Cortex of kidney (tissue), 1 donor: ENCODE data around the gene EXOC6B.
"Not testable (repeated sequence)": the region's sequence is repeated elsewhere in the genome, so short reads cannot be mapped to it uniquely, and the experiment has no call there.

Experiments used
- DNase-seq: peaks from one replicate; lab custom pipeline; 2025; lab: John Stamatoyannopoulos, UW

EXOC6B gene

DNA sequence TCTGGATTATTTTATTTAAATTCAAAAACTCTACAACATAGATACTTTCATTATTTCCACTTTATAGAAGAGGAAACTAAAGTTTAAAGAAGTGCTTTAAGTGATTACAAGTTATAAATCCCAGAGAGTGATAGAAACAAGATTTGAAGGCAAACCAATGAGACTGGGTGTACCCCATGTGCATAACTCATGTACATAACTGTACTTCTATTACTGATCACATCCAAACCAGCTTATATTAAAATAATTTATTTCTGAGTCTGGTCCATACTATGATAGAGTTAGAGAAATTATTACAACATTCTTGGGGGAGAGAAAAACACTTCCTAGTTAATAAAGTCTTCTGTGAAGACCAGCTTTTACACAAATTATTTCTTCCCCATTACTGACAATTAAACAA, 221.4 kb downstream of the EXOC6B start:
- no peak for DNase-seq

DNA sequence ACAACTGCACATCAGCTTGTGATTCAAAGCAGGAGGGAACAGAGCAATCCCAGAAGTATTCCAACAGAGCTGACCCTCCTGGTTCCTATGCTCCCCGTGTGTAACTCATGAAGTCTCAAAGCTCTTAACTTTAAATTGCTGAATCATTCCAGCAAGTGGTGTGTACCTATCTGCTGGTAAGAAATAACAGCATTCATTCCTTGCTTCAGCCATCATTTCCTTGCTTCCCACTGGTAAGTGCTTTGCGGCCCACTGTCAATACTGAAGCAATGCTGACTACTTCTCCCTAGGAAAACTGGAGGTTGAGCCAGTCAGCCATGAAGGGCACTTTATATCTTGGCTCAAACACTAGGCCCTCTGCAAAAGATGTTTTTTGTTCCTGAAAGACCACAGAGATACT, 222.4 kb downstream of the EXOC6B start:
- no peak for DNase-seq

DNA sequence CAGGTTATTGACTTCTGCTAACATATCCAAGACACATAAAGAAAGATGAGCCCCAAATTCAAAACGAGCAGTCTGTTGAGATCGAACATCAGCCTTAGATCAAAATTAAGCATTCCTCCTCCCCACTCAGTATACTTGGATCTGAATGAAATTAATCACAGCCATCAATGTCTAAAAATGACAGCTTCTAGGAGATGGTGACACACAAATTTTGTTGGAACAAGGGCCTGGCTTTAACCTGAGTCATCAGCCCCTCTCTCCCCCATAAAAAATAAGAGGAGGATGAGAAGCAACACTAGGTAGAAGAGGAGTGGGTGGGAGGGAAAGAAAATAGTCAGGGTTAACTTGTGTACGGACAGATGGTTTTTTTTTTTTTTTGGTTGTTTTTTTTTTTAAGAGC, 223.1 kb downstream of the EXOC6B start:
- DNase-seq: no peak

DNA sequence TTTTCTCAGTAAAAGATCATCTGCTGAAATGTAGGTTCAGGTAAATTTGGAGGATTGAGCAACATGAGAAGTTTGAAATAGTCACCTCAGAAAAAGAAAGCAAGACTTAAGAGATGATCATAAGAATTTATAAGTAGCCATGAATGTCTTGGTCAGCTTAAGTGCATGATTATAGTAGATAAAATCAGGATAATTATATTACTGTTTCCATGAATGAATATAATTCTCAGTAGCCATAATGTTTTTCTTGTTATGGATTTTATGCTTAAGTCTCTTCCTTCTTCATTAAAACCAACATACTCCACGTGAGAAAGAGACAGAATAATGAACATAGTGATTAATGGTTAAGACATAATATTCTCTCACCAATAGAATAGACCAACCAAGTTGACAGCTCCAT, 223.7 kb downstream of the EXOC6B start:
- no peak for DNase-seq

DNA sequence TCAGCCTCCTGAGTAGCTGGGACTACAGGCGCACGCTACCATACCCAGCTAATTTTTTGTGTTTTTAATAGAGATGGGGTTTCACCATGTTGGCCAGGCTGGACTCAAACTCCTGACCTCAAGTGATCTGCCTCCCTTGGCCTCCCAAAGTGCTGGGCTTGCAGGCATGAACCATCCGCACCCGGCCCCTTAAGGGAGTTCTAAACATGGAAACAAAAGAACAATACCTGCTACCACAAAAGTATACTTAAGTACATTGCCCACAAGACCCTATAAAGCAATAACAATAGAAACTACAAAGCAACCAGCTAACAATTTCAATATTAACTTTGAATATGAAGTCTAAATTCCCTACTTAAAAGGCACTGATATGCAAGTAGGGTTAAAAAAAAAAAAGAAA, 242.0 kb downstream of the EXOC6B start:
- not testable (repeated sequence) for DNase-seq

DNA sequence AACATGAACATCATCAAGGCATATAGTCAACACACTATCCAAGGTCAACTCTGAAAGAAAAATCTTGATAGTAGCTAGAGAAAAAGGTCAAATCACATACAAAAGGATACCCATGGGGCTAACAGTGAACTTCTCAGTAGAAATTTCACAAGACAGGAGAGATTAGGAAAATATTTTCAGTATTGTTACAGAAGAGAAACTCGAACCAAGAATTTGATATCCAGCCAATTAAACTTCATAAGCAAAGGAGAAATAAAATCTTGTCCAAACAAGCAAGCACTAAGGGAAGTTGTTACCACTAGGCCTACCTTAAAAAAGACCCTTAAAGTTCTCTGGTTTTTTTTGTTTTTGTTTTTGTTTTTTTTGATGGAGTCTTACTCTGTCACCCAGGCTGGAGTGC, 242.5 kb downstream of the EXOC6B start:
- no peak for DNase-seq

DNA sequence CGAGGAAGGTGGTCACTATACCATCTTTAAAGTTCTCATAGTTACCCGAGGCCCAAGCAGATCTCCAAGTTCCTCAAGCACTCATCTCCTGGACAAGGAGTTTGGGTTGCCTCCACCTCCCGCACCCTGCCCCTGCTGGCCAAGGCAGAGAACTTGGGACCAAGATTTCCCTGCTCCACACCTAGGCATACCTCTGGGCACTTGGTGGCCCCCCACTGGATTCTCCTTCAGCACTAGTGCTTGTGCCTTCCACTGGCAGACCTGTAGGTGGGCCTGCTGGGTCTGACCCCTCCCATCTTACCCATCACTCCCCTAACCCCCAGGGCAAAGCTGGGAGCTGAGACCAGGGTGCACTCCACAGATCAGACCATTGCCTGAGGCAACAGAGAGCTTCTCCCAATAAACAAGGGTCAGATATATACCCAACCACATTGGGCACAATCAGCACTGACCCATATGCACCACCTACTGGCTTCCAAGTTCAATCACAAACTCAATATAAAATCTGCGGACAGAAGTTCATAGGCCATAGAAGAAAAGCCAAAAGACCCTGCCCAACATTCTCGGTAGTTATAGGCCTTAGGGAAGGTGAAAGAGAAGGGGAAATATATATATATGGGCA, 244.2 kb downstream of the EXOC6B start:
- no peak for DNase-seq

DNA sequence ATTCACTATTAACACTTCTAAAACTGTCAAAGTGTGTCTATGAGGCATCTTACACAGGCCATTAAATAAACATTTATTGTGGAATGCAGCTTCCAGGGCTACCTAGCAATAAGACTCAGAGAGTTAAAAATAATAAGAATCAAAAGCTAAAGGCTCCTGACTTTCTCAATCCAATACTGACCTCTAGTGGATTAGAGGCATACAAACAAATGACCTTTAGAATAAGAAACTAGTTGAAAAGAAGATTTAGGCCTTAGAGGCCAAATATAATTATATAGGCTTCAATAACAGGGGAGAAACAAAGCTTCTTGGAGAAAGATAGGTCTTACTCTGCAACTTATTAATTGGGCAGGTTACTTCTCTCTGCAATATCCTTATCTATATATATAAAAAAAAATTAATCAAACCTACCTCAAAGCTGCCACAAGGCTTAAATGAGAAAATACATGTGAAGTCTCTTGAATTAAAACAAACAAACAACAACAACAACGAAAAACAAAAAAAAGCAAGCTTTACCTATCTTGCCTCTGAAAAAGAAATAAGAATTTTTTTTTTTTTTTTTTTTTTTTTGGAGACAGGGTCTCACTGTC, 246.1 kb downstream of the EXOC6B start:
- DNase-seq: no peak

DNA sequence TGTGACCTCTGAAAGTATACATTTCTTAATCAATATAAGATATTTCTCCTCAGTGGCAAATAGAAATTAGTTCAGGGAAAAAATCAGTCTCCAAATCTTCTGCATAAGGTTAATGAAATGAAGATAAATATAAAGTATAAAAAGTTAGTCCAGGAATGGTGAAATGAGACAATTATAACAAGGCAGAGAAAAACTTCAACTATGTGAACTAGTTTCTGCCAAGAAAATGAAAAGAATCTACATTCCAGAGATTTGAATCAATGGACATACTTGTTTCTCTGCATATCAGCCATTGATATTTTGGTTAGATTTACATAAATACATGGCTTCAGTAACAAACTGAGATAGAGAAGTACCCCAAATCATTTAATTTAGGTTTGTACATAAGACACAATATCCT, 249.0 kb downstream of the EXOC6B start:
- DNase-seq: no peak

DNA sequence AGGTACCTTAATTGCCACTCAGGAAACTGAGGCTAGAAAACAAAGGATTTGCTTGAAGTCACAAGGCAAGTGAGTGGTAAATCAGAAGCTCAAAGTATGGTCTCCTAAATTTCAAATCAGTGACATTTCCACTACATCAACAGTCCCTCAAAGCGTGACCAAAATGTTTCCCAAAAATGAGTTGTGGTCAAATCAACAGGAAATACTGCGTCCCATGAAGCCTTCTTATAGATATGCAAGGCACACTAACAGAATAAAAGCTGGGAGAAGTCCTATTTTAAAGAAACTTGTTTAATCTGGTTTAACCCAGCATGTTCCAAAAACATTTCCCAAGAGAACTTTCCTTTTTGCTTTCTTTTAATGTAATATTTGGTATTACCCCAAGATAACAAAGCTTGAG, 249.4 kb downstream of the EXOC6B start:
- no peak for DNase-seq

DNA sequence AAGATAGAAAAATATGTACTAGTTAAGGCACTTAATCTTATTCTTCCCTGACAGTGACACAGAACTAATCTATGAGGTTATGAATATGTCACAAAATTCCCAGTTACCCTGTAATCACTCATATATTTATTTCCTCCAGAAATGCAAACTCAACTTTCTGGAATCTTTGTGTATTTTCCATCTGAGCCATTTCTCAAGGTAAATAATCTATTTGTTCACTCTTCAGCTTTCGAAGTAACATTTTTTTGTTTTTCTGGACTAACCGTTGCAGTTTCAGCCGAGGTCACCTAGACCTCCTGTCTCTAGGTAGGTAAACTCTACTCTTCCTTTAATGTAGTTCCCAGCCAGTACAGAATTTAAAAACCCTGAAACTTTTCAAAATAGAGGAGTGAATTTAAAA, 250.9 kb downstream of the EXOC6B start:
- no peak for DNase-seq

DNA sequence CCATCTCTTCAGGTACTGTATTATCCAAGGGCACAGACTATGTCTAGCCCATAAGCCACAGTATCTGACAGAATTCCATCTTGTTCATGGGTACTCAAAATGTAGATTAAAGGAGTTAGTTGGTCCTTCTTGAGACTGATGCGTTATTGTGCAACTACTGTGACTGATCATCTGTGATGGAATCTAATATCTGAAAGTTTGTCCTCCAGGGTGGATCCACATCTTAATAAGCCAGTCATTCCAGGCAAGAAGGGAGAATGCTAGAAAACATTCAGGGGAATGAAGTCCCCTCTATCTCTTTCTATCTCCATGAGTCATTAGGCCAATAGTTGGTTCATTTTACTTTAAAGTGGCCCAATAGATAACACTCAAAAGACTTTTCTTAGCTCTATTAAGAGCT, 252.6 kb downstream of the EXOC6B start:
- DNase-seq: no peak

DNA sequence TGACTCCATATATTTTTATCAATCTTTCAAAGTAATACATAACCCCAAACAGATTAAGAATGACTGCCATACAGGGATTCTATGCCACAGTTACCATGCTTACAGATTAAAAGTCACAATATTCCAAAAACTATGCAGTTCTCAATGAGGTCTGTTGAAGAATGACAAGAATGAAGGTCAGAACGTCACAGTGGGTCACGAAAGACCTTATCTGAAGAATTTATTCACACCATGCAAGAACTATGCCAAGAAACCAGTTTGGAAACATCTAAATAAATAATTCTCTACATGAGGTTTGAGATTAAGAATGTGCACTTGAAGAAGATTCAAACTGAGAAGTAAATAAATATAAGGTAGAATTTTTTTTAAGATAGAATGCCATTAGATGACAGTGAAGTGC, 253.3 kb downstream of the EXOC6B start:
- DNase-seq: no peak

DNA sequence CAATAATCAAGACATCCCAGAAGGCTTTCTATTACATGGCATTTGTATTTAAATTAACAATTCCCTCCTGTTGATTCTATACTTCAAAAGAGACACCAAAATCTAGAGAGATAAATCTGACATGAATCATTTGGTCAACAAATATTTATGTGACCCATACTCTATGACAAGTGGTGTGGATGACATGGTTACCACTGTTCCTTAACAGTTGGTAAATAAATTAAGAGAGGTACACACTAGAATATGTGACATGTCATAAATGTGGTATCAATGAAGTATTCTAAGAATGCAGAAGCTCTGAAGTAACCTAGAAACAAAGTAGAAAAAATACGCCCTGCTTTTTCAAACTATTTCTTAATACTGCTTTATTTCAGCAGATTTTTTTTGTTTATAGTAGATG, 255.4 kb downstream of the EXOC6B start:
- DNase-seq: no peak

DNA sequence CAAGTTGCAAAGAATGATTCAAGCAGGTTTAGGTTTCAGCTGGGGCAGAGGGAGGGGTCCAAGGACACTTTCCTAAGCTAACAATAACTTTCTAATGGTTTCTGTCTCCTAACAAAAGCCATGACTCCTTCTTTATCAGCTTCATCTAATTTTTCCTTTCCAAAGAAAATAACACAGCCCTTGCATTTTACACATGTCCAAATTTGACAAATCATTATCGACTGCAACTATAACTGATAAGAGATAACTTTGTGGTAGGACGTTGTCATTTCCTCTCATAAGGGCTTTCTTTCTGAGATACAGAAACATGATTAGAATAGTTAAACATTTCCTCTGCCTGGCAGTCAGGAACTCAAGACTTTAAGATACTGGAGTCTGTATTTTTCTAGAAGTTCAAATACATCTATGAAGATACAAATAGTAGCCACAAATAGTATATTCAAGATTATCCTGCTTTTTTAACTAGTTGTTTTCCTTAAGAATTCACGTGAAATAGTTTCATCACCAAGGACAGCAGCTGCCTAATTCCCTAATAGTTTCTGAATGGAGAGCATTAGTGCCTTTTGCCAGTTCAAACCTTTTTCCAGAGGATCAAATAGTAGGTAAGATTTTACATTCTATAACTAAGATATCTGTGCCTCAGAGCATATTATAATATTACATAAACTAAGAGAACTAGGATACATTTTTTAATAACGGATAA, 263.2 kb downstream of the EXOC6B start:
- no peak for DNase-seq

DNA sequence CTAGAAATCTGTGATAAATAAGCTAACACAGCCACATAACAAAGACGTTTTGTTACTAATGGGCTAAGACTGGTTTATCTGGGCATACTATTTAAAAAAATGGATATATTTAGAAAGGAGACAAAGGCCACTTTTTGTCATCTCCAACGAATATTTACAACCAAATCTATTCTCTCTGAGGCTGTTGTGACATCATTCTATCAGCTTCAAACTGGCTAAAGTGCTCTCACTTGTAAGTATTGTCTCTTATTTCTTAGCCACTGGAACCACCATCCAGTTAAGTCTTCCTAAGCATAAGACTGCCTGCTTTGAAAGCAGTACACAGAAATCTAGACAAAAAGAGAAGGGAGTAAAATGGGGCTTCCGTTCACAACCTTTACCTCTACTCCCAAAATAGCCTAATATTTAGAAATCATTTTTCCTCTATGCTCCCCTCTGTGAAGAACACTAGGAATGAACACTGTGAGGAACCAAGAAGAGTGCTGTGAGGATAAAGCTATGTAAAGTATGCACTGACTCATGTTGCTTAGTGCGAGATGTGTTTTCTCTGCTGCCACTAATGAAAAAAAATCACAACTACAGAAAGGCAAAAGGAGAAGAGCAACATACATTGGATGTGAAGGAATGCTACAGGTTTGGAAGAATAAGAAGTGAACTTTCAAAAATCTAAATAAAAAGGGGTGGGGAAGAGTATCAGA, 264.1 kb downstream of the EXOC6B start:
- no peak for DNase-seq

DNA sequence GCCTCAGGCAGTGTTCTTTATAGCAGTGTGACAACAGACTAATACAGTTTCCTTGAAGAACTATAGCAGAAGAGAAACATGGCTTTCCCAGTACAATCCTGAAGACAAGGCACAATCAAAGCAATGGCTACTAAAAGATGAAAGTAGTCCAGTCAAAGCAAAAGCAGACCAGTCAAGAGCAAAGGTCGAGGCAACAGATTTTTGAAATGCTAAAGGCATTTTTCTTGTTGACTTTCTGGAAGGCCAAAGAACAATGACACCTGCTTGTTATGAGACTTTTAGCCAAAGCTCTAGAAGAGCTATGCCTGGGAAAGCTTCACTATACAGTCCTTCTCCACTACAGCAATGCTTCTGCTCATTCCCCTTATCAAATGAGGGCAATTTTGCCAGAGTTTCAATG, 269.9 kb downstream of the EXOC6B start:
- DNase-seq: no peak

DNA sequence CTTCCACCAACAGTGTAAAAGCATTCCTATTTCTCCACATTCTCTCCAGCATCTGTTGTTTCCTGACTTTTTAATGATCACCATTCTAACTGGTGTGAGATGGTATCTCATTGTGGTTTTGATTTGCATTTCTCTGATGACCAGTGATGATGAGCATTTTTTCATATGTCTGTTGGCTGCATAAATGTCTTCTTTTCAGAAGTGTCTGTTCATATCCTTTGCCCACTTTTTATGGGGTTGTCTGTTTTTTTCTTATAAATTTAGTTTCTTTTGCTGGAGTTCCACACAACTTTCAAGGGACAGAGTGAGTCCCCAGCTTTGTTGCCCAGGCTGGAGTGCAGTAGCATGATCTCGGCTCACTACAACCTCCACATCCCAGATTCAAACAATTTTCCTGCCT, 270.5 kb downstream of the EXOC6B start:
- not testable (repeated sequence) for DNase-seq

DNA sequence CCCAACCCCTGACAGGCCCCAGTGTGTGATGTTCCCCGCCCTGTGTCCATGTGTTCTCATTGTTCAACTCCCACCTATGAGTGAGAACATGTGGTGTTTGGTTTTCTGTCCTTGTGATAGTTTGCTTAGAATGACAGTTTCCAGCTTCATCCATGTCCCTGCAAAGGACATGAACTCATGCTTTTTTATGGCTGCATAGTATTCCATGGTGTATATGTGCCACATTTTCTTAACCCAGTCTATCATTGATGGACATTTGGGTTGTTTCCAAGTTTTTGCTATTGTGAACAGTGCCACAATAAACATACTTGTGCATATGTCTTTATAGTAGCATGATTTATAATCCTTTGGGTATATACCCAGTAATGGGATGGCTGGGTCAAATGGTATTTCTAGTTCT, 270.9 kb downstream of the EXOC6B start:
- DNase-seq: not testable (repeated sequence)

DNA sequence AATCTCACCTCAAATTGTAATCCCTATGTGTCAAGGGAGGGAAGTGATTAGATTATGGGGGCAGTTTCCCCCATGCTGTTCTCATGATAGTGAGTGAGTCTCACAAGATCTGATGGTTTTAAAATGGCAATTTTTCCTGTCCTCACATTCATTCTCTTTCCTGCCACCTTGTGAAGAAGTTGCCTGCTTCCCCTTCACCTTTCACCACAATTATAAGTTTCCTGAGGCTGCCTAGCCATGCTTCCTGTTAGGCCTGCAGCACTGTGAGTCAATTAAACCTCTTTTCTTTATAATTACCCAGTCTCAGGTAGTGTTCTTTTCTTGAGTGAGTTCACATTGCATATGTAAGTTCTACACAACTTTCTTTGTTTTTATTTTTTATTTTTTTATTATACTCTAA, 271.5 kb downstream of the EXOC6B start:
- no peak for DNase-seq

DNA sequence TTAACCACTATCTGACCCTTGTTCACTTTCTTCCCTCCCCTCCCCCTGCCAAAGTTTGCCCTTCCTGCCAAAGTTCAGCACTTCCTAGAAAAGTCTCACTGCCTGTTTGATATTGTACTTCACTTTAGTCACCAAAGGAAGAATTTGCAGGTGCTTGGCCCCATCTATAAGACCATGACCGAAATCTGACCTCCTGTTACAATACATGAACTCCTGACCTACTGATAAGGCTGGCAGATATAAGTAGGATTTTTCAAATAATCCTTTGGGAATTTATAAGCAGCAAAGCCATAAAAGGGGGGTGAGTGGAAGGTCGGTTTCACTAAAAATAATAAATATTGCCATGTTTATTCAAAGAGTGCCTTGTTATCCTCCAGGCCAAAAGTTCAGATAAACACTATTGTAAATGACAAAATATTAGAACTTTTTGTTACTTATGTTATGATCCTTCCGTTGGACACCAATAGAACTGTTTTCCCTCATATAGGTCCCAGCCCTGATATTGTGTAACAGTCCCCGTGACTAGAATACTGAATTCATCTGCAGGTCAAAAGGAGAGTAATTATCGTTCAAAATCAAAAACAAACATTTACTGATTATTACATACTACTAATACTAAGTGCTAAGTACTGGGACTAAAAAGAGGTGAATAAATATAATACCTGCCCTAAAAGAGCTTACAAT, 277.6 kb downstream of the EXOC6B start:
- no peak for DNase-seq

DNA sequence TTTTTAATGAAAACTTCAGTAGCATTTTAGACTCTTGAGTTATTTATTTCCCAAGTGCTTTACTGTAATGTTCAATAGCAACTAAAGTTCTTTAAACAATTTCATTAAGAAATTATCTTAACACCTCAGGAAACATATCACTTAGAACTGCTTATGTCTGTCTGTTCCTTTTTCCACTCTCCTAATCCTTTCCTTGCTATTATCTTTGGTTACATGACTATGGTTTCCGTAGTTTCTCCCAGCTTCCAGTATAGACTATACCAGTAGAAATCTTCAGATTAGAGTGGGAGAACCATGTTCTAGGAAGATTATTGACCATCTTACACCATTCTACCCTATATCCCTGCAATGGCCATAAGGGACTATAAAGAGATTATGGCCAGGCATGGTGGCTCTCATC, 280.0 kb downstream of the EXOC6B start:
- DNase-seq: no peak

DNA sequence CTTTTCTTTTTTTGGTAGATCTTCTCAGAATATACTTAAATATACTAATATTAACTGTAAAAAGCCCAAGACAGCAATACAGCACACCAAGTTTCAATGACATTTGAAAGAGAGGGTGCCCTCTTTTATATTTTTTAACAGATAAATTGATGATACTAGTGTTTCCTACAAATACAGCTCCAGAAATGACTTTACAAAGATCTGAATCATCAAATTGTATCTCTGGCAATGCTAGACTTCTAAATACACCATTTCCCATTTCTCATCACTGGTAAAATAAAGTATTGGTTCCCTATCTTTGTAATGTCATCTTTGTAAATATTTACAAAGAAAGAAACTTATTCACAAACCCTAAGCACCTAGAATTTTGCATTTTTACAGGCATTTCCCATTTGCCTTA, 281.3 kb downstream of the EXOC6B start:
- no peak for DNase-seq
